C4-2B (cell line): Measurements from ENCODE around the gene AGRP.
A peak's percentile ranks its signal among the peaks of the same experiment; 100 is the strongest.

Experiments
- H3K27ac ChIP-seq: fragments of 450-650 bp; 2 replicates; pipeline ENCODE4 v1.5.1; 2017
- ZFX ChIP-seq: fragments of 450-650 bp; IDR thresholded peaks from 2 replicates; pipeline ENCODE4 v1.6.1; 2017
- TF ChIP-seq, protein P1 (sequence below): fragments of 450-650 bp; conservative IDR thresholded peaks from 2 replicates; pipeline ENCODE4 v1.5.1; 2017; ENCODE audit warnings: mild to moderate bottlenecking

The AGRP gene

GRCh38 chr16:67454104-67454503 is 29.2 kb downstream of the AGRP start:
- H3K27ac ChIP-seq: peak overlapping the region; percentile 96
- TF ChIP-seq, protein P1, sequence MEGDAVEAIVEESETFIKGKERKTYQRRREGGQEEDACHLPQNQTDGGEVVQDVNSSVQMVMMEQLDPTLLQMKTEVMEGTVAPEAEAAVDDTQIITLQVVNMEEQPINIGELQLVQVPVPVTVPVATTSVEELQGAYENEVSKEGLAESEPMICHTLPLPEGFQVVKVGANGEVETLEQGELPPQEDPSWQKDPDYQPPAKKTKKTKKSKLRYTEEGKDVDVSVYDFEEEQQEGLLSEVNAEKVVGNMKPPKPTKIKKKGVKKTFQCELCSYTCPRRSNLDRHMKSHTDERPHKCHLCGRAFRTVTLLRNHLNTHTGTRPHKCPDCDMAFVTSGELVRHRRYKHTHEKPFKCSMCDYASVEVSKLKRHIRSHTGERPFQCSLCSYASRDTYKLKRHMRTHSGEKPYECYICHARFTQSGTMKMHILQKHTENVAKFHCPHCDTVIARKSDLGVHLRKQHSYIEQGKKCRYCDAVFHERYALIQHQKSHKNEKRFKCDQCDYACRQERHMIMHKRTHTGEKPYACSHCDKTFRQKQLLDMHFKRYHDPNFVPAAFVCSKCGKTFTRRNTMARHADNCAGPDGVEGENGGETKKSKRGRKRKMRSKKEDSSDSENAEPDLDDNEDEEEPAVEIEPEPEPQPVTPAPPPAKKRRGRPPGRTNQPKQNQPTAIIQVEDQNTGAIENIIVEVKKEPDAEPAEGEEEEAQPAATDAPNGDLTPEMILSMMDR: no peak
- TF ChIP-seq ZFX: no peak

DNA sequence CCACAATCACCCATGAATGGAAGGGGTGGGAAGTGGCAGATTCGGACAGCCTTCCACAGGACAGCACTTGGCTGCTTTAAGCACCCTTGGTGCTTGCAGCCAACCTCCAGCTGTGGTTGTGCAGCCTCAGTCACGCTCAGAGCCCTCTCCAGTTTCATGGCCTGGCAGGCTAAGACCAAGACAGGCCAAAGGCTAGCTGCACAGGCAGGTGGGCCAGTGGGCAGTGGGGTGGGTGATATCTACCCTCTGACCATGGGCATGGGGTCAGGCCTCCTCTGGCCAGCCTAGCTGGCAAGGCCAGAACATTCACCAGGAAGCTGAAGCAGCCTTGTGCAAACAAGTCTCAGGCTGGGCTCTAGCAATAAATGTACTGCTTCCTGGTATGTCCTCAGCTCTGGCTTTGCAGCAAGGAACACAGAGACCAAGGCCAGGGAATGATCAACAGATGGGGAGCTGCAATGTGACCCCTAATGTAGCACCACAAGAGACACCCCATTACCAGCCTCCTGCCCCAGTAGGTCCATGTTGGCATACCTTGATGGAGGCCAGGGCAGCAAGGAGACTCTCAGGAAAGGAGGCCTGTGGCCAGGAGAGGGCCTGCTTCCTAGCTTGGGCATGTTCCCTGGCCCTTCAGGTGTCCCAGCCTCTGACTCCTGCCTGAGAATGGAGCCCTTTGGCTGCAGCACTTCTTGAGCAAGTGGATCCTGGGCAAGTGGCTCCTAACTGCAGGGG is 31.5 kb downstream of the AGRP start:
- peak overlapping the region; percentile 96 for H3K27ac ChIP-seq
- TF ChIP-seq, protein P1: peak; percentile 11
- TF ChIP-seq ZFX: peak; percentile 61; the same call in 1 of the 2 replicates

DNA sequence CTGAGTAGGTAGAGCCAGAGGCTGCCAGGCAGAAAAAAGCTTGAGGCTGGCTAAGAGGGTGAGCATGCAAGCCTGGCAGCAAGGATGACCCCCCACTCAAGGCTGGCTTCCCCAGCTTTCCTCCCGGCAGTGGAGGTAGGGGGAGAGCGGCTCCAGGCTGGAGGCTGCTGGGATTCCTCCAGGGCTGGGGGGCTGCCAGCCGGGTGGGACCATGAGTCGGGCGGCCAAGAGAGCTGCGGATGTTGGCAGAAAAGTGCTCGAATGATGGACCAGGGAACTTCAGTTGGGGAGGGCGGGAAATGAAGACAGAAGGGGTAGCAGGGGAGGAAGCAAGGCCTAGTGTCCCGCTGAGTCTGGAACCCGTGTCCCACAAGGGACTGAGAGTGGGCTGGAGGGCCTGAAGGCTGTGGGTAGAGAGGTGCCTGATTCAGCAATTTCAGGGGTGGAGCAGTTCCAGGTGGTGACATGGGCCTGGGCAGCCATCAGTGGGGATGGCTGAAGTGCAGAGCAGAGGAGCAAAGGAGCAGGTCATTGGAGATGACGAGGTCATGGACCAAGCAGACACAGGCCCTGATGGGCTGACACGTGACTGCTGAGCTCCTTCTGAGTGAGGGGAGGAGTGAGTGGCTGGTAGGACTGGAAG is 32.2 kb downstream of the AGRP start:
- no peak for TF ChIP-seq ZFX
- TF ChIP-seq, protein P1: no peak
- peak overlapping the region; percentile 96 for H3K27ac ChIP-seq

- no peak for TF ChIP-seq ZFX
- TF ChIP-seq, protein P1: no peak
- H3K27ac ChIP-seq: peak overlapping the region; percentile 96
Observed at GRCh38 chr16:67449739-67450138, 33.6 kb downstream of the AGRP start.

DNA sequence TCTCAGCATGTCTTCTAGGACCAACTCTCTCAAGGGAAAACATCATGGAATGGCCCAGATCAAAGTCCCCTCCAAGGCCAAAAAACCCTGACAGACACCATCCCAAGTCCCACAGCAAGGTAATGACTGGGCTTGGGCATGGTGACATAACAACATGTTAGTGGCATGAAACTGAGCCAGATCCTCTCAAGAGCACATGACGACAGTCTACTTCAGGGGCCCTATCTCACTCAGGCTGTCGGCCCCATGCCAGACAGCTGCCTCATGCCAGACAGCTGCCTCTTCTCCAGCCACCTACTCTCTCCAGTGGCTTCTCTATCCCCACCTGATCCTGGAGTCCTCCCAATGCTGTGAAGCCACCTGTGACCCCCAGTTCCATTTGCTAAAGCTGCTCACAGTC is 34.0 kb downstream of the AGRP start:
- H3K27ac ChIP-seq: peak overlapping the region; percentile 96; the same call in 1 of the 2 replicates
- TF ChIP-seq ZFX: no peak
- TF ChIP-seq, protein P1: no peak

DNA sequence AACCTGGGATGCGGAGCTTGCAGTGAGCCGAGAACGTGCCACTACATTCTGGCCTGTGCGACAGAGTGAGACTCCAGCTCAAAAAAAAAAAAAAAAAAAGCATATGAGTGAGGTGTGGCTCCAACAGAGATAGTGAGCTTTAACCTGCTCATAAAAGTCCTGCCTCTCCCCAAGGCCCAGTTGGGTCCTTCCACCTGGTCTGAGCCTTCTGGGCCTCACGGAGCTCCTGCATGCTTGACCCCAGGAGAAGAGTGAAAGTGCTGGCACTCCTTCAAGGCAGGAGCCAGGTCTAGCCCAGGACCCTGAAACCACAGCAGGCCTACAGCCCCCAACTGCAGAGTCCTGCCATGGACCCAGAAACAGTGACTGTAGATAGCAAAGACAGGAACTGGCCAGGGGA is 34.8 kb downstream of the AGRP start:
- TF ChIP-seq, protein P1: no peak
- TF ChIP-seq ZFX: no peak
- peak overlapping the region; percentile 2; the same call in 1 of the 2 replicates for H3K27ac ChIP-seq

GRCh38 chr16:67447508-67448076 is 35.8 kb downstream of the AGRP start:
- TF ChIP-seq ZFX: no peak
- TF ChIP-seq, protein P1: peak; percentile 78
- H3K27ac ChIP-seq: peak overlapping the region; percentile 82
